Neural progenitor cell (in vitro differentiated cells): ENCODE measurements around the gene TRIP4.

Experiments
- CTCF ChIP-seq: fragments of 200-600 bp; sonication (generic); IDR thresholded peaks from 2 replicates; pipeline ENCODE4 v1.5.1; 2017; ENCODE audit warnings: antibody characterized with exemption, mild to moderate bottlenecking
- EZH2 ChIP-seq: fragments of 200-600 bp; sonication (generic); IDR thresholded peaks from 2 replicates; pipeline ENCODE4 v1.6.1; 2017; ENCODE audit warnings: antibody characterized with exemption, mild to moderate bottlenecking, moderate library complexity
- EZH2phosphoT487 ChIP-seq: fragments of 200-600 bp; sonication (generic); IDR thresholded peaks from 2 replicates; pipeline ENCODE4 v1.6.1; 2017; ENCODE audit warnings: antibody characterized with exemption

- TF ChIP-seq CTCF: peak; percentile 7
- no peak for TF ChIP-seq EZH2phosphoT487
- no peak for TF ChIP-seq EZH2
Observed at GRCh38 chr15:64387562-64388168, at the start of gene TRIP4.
